ENCODE measurements around the gene ZBED1.
"Not testable (repeated sequence)": the region's sequence is repeated elsewhere in the genome, so short reads cannot be mapped to it uniquely, and the experiment has no call there.

GRCh38 chrX:2460048-2460447 lies 40.7 kb downstream of the ZBED1 start:
- TF ChIP-seq CTCF (IDR thresholded peaks at IDR 0.05); ZFX (IDR thresholded peaks at IDR 0.05; ENCODE audit: borderline replicate concordance): not testable (repeated sequence)
